SK-N-SH (cell line): ENCODE results near the gene CFAP299.

Experiments used
- EZH2phosphoT487 ChIP-seq: fragments of 200-600 bp; sonication (generic); IDR thresholded peaks from 2 replicates; pipeline ENCODE4 v1.6.1; 2017; ENCODE audit warnings: low read depth, mixed run types, mild to moderate bottlenecking, antibody characterized with exemption, moderate library complexity, borderline replicate concordance
- GABPA ChIP-seq: IDR thresholded peaks from 2 replicates; pipeline ENCODE4 v1.4.0; 2012; ENCODE audit warnings: low read depth, mild to moderate bottlenecking
- JUND ChIP-seq: IDR thresholded peaks from 2 replicates; pipeline ENCODE4 v1.4.0; 2012
- MEF2A ChIP-seq: IDR thresholded peaks from 2 replicates; pipeline ENCODE4 v1.4.0; 2012; ENCODE audit warnings: low read depth, borderline replicate concordance
- MXI1 ChIP-seq: IDR thresholded peaks from 2 replicates; pipeline ENCODE4 v1.6.1; 2012; ENCODE audit warnings: mild to moderate bottlenecking, low read depth, low read length, improper control_type of control experiment
- RCOR1 ChIP-seq: fragments of 150-350 bp; IDR thresholded peaks from 2 replicates; pipeline ENCODE4 v1.6.1; 2017; ENCODE audit warnings: antibody characterized with exemption, low read length
- SMC3 ChIP-seq: IDR thresholded peaks from 2 replicates; pipeline ENCODE4 v1.6.1; 2012; ENCODE audit warnings: low read depth, low read length, improper control_type of control experiment
- TAF1 ChIP-seq: IDR thresholded peaks from 2 replicates; pipeline ENCODE4 v1.6.1; 2012; ENCODE audit warnings: low read depth, mild to moderate bottlenecking, low read length, moderate library complexity, borderline replicate concordance
- TEAD4 ChIP-seq: IDR thresholded peaks from 2 replicates; pipeline ENCODE4 v1.4.0; 2012; ENCODE audit warnings: mild to moderate bottlenecking, borderline replicate concordance; ENCODE audit not compliant: insufficient read depth
- TF ChIP-seq, protein P1 (sequence below): fragments of 150-350 bp; IDR thresholded peaks from 2 replicates; pipeline ENCODE4 v1.6.1; 2016; ENCODE audit warnings: mild to moderate bottlenecking, low read depth, low read length
- TF ChIP-seq, protein P2 (sequence below): fragments of 200-600 bp; sonication (generic); IDR thresholded peaks from 2 replicates; pipeline ENCODE4 v1.6.1; 2017; ENCODE audit warnings: antibody characterized with exemption, mild to moderate bottlenecking, moderate library complexity
- TF ChIP-seq, protein P3 (sequence below): IDR thresholded peaks from 2 replicates; pipeline ENCODE4 v1.4.0; 2012; ENCODE audit warnings: low read depth

DNA sequence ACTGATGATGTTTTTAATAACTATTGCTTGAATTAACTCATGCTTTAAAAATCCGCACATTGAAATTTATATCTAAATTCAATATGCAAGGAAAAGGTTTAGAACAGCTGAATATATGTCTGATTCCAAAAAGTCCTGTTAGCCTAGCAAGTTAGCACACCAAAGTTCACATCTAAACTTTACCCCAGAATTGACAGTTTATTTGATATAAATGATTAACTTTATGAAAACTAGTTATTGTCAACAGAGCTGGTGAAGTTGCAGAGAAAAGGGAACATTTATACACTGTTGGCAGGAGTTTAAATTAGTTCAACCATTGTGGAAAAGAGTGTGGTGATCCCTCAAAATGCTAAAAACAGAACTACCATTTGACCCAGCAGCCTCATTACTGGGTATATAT, 574.4 kb downstream of the CFAP299 start:
- no peak for TF ChIP-seq MXI1
- TF ChIP-seq, protein P1, sequence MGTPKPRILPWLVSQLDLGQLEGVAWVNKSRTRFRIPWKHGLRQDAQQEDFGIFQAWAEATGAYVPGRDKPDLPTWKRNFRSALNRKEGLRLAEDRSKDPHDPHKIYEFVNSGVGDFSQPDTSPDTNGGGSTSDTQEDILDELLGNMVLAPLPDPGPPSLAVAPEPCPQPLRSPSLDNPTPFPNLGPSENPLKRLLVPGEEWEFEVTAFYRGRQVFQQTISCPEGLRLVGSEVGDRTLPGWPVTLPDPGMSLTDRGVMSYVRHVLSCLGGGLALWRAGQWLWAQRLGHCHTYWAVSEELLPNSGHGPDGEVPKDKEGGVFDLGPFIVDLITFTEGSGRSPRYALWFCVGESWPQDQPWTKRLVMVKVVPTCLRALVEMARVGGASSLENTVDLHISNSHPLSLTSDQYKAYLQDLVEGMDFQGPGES, result no peak
- no peak for TF ChIP-seq GABPA
- TF ChIP-seq, protein P2, sequence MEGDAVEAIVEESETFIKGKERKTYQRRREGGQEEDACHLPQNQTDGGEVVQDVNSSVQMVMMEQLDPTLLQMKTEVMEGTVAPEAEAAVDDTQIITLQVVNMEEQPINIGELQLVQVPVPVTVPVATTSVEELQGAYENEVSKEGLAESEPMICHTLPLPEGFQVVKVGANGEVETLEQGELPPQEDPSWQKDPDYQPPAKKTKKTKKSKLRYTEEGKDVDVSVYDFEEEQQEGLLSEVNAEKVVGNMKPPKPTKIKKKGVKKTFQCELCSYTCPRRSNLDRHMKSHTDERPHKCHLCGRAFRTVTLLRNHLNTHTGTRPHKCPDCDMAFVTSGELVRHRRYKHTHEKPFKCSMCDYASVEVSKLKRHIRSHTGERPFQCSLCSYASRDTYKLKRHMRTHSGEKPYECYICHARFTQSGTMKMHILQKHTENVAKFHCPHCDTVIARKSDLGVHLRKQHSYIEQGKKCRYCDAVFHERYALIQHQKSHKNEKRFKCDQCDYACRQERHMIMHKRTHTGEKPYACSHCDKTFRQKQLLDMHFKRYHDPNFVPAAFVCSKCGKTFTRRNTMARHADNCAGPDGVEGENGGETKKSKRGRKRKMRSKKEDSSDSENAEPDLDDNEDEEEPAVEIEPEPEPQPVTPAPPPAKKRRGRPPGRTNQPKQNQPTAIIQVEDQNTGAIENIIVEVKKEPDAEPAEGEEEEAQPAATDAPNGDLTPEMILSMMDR, result no peak
- TF ChIP-seq EZH2phosphoT487, result no peak
- TF ChIP-seq TAF1, result no peak
- TF ChIP-seq, protein P3, sequence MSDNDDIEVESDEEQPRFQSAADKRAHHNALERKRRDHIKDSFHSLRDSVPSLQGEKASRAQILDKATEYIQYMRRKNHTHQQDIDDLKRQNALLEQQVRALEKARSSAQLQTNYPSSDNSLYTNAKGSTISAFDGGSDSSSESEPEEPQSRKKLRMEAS, result no peak
- TF ChIP-seq RCOR1, result no peak
- TF ChIP-seq JUND, result no peak
- TF ChIP-seq SMC3, result no peak
- no peak for TF ChIP-seq MEF2A
- TF ChIP-seq TEAD4, result no peak
